Measurements from ENCODE around the gene FMO2. TPM values are rescaled to one million over a fixed set of nuclear protein-coding genes. Genes with fewer than 3 reads are reported as not detected.

FMO2 gene, protein sequence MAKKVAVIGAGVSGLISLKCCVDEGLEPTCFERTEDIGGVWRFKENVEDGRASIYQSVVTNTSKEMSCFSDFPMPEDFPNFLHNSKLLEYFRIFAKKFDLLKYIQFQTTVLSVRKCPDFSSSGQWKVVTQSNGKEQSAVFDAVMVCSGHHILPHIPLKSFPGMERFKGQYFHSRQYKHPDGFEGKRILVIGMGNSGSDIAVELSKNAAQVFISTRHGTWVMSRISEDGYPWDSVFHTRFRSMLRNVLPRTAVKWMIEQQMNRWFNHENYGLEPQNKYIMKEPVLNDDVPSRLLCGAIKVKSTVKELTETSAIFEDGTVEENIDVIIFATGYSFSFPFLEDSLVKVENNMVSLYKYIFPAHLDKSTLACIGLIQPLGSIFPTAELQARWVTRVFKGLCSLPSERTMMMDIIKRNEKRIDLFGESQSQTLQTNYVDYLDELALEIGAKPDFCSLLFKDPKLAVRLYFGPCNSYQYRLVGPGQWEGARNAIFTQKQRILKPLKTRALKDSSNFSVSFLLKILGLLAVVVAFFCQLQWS
- not detected in 2 replicates for total RNA-seq

GRCh38 chr1:171185091-171185490, at the start of gene FMO2:
FMO2 (plus strand) TSS chr1:171185300; CDS start chr1:171185714, 414 bp downstream.
- DNase-seq (ENCODE audit: low read depth) = peak; percentile 3

- no peak for DNase-seq (ENCODE audit: low read depth)
Observed at GRCh38 chr1:171137580-171137979, 47.5 kb upstream of the FMO2 start.

- DNase-seq (ENCODE audit: low read depth) = no peak
Observed at GRCh38 chr1:171138980-171139379, 46.1 kb upstream of the FMO2 start.

DNA sequence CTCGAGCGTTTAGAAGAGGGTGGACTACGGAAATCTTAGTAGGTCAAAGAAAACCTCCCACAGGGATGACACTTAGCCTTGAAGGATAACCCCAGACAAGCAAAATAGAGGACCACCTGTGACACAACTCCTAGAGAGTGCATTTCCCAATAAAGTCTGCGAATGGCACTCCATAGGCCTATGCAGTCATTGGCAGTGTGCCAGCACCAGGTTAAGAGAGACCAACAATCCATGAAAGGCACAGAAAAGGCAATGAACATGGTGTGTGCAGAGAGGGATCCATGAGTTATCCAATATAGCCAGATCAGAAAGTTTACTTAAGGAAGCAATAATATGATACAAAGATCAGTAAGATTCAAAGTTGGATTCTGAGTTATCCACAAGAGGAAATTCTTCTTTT, 45.2 kb upstream of the FMO2 start:
- no peak for DNase-seq (ENCODE audit: low read depth)

GRCh38 chr1:171140401-171140800, 44.7 kb upstream of the FMO2 start:
- DNase-seq (ENCODE audit: low read depth) = no peak

DNA sequence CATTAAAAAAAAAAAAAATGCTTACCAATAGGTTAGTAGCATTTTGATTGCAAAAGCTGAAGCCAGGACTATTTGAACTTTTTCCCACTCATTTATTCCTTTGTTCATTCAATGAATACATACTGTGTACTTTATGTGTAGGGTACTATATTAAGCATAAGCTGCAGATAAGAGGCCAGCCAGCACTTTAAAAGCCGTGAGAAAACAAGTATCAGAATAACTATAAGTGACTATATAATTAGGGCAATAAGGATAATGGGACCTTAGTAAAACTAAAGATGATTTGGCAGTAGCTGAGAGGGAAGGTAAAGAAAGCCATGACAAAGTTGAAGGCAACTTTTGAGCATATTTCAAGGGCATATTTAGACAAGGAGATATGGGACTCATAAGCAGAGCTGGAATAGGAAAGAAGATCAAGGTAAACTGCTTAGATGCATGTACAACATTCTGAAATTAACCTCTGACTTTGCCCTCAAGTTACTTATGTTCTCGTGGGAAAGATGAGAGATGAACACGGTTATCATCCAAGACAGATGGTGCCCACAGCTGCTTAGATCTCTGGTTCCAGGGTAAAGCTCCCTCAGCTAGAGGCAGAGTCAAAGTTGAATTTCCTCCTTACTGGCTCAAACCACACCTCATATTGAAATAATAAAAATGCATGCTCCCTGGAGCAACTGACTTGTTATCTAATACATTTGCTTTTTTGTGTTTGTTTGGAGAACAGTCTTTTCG, 44.0 kb upstream of the FMO2 start:
- no peak for DNase-seq (ENCODE audit: low read depth)

- peak; percentile 9 for DNase-seq (ENCODE audit: low read depth)
Observed at GRCh38 chr1:171141688-171142415, 43.2 kb upstream of the FMO2 start.

DNA sequence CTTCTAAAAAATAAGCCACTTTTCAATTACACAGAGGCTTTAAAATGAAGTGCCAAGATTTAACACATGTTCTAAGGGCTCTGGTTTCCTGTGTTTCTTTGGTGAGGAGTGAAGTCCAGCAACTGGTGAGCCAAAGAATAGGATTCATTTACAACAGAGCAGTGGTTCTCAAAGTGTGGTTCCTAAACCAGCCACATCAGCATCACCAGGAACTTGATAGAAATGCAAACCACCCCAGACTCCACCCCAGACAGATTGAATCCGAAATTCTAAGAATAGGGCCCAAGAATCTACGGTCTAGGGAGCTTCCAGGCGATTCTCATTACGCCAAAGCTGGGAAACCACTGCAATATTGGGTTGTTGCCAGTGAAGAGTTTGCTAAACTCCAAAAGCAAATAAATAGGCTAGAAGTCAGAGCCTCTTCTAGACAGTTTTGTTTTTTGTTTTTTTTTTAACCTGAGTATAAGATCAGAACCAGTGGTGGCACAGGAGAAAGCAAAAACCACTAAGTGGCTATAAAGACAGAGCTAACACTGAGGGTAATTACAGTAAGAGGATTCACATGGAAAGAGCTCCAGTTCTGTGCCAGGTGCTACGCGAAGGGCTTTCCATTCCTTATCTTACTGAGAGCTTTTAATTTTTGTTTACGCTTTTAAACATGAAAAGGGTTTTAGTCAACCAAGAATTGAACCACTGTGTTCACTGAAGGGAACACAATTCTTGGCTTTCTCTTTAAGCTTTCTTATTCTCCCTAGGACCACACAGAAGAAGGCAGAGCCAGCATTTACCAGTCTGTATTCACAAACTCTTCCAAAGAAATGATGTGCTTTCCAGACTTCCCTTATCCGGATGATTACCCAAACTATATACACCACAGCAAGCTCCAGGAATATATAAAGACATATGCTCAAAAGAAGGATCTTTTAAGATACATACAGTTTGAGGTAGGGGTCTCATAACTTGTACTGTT, 42.4 kb upstream of the FMO2 start:
- no peak for DNase-seq (ENCODE audit: low read depth)

- DNase-seq (ENCODE audit: low read depth) = no peak
Observed at GRCh38 chr1:171150156-171150555, 34.9 kb upstream of the FMO2 start.

- DNase-seq (ENCODE audit: low read depth) = no peak
Observed at GRCh38 chr1:171152549-171152948, 32.6 kb upstream of the FMO2 start.

DNA sequence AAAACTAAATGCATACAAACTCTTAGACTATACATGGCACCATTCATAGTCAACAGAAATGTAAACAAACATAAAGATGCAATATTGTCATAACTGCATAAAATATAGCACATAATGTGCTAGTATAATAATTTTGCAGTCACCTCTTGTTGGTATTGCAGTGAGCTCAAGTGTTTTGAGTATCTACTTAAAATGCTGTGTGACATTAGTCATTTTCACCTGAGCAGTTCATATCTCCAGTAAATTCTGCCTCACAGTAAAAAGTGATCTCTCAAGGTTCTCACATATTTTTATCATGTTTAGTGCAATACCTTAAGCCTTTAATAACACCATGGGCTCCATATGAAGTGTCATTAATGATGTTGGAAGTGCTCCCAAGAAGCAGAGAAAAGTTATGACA, 29.6 kb upstream of the FMO2 start:
- DNase-seq (ENCODE audit: low read depth) = no peak

GRCh38 chr1:171158096-171158495, 27.0 kb upstream of the FMO2 start:
- no peak for DNase-seq (ENCODE audit: low read depth)

DNA sequence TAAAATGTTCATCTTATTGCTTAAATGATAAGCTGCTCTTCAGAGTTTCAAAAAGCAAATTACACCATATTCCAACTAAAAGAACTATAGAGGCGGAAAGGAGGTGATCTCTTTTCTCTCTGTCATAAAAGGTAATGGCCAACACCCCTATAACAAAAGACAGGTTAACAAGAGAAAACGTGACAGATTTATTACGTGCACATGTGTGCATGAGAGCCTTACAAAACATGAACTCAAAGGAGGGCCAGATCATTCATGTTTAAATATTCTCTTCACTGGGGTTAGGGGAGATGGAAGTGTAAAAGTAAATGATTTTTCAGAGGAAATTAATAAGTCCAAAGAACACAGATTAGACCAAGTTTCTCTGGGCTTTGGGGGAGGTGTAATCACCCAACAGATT, 26.5 kb upstream of the FMO2 start:
- DNase-seq (ENCODE audit: low read depth) = no peak

GRCh38 chr1:171159148-171159547, 26.0 kb upstream of the FMO2 start:
- DNase-seq (ENCODE audit: low read depth) = no peak

- DNase-seq (ENCODE audit: low read depth) = peak; percentile 68
Observed at GRCh38 chr1:171160211-171160610, 24.9 kb upstream of the FMO2 start.

- peak; percentile 58 for DNase-seq (ENCODE audit: low read depth)
Observed at GRCh38 chr1:171160639-171161354, 24.3 kb upstream of the FMO2 start.

- no peak for DNase-seq (ENCODE audit: low read depth)
Observed at GRCh38 chr1:171161431-171161830, 23.7 kb upstream of the FMO2 start.

GRCh38 chr1:171166361-171166760, 18.7 kb upstream of the FMO2 start:
- DNase-seq (ENCODE audit: low read depth) = no peak

GRCh38 chr1:171167785-171168184, 17.3 kb upstream of the FMO2 start:
- DNase-seq (ENCODE audit: low read depth) = no peak

DNA sequence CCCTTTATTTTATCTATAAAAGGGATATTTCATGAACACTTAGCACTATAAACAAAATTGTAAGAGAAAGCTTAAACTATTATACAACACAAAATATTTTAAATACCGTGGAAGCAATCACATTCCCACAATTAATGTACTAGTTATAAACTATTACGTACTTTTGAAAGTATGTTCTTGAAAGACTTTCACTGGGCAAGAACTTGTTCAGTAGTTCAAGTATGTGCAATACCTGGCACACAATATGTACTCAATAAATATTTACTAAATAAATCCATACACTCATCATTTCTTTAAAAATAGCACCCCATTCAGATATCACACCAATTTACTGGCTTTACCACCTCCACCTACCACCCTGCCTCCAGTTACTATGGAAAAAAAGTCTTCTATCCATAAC, 12.6 kb upstream of the FMO2 start:
- DNase-seq (ENCODE audit: low read depth) = no peak

Data from renal cortical epithelial cell (primary cell).